Activated naive CD4-positive, alpha-beta T cell treated with anti-CD3 and anti-CD28 coated beads, Interleukin-2, amount 10 ng/mL, durations not matched to agents 7 days and 5 days (primary cell): ENCODE results near the gene TBC1D21.
A peak's percentile ranks its signal among the peaks of the same experiment; 100 is the strongest.

Experiments used
- CTCF ChIA-PET: fragments of 350-600 bp; sonication (Branson Sonifier 250); formaldehyde crosslinking; loops from one replicate; lab custom pipeline; 2021; ENCODE audit warnings: antibody characterized with exemption; lab: Charles Lee
- DNase-seq: peaks from one replicate; pipeline ENCODE4 v3.0.0-alpha.2; 2020
- H3K27ac Mint-ChIP-seq: one replicate; pipeline ENCODE4 v1.8.0; 2021; ENCODE audit warnings: mild to moderate bottlenecking, moderate library complexity, mixed read lengths
- H3K27me3 Mint-ChIP-seq: one replicate; pipeline ENCODE4 v1.8.0; 2021; ENCODE audit warnings: mild to moderate bottlenecking, mixed read lengths
- H3K36me3 Mint-ChIP-seq: one replicate; pipeline ENCODE4 v1.8.0; 2021; ENCODE audit warnings: mixed read lengths
- H3K4me1 Mint-ChIP-seq: one replicate; pipeline ENCODE4 v1.8.0; 2021; ENCODE audit warnings: mixed read lengths
- H3K4me3 Mint-ChIP-seq: one replicate; pipeline ENCODE4 v1.8.0; 2021; ENCODE audit warnings: mild to moderate bottlenecking, moderate library complexity, mixed read lengths
- H3K9me3 Mint-ChIP-seq: one replicate; pipeline ENCODE4 v1.8.0; 2021; ENCODE audit warnings: mixed read lengths

Gene TBC1D21

GRCh38 chr15:73869216-73869995, 4.0 kb upstream of the TBC1D21 start:
- Mint-ChIP-seq H3K4me3 (no peak overlapping the region), H3K27me3 (peaks cover 69% of the 10 kb centered on the region), H3K36me3 (no peaks in the 10 kb centered on the region), H3K27ac (no peak overlapping the region), H3K9me3 (no peaks in the 10 kb centered on the region), H3K4me1 (peaks cover 3% of the 10 kb centered on the region)
- no peak for DNase-seq
- CTCF ChIA-PET = interaction anchor here (1.0 to 1.5 kb wide), 2 partner anchors 12 to 27 kb away, joined by 3 to 6 read pairs; no protein-coding TSS in a partner anchor

- peaks cover 3% of the 10 kb centered on the region for H3K4me1 Mint-ChIP-seq
- no peak for DNase-seq
- peaks cover 70% of the 10 kb centered on the region for H3K27me3 Mint-ChIP-seq
- no peak overlapping the region for H3K4me3 Mint-ChIP-seq
- CTCF ChIA-PET = interaction anchor here (1.4 kb wide), 1 partner anchor 58 kb away, joined by 3 read pairs; no protein-coding TSS in a partner anchor
- no peaks in the 10 kb centered on the region for H3K36me3 Mint-ChIP-seq
- H3K9me3 Mint-ChIP-seq = no peaks in the 10 kb centered on the region
- H3K27ac Mint-ChIP-seq = no peak overlapping the region
Measured at GRCh38 chr15:73870700-73871408, 2.5 kb upstream of the TBC1D21 start.

DNA sequence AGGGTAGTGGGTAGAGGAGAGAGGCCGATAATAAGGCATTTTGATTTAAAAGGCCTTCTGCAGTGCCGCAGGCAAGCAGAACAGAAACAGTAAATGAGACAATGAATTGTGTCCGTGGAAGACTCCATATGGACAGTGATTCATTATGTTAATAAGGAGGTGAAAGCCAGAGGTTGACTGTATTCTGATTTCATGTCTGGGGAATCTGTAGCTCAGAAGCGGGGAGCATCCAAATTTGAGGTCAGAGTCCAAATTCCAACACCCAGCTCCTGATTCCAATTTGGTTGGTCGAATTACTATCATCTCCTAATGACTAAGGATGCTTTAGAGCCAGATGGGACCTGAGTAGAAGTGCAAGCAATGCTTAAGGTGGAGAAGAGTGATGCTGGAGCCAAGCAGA, 1.0 kb upstream of the TBC1D21 start:
- Mint-ChIP-seq H3K4me3 (no peak overlapping the region), H3K27ac (no peak overlapping the region), H3K4me1 (no peaks in the 10 kb centered on the region), H3K36me3 (no peaks in the 10 kb centered on the region), H3K9me3 (no peaks in the 10 kb centered on the region), H3K27me3 (peaks cover 61% of the 10 kb centered on the region)
- CTCF ChIA-PET = interaction anchor here (2.2 to 4.1 kb wide), 3 partner anchors 8 to 35 kb away, joined by 8 to 62 read pairs (median 14); no protein-coding TSS in a partner anchor
- DNase-seq = no peak

- peak; percentile 56 for DNase-seq
- Mint-ChIP-seq H3K27me3 (peaks cover 57% of the 10 kb centered on the region), H3K36me3 (no peaks in the 10 kb centered on the region), H3K27ac (no peak overlapping the region), H3K4me1 (no peaks in the 10 kb centered on the region), H3K4me3 (no peak overlapping the region), H3K9me3 (no peaks in the 10 kb centered on the region)
- CTCF ChIA-PET = interaction anchor here (0.8 to 4.1 kb wide), 19 partner anchors 10 to 104 kb away, joined by 3 to 62 read pairs (median 4); no protein-coding TSS in a partner anchor
Measured at GRCh38 chr15:73873889-73874511, 636 bp downstream of the TBC1D21 start.

- Mint-ChIP-seq H3K4me3 (no peak overlapping the region), H3K27me3 (peaks cover 30% of the 10 kb centered on the region), H3K9me3 (no peaks in the 10 kb centered on the region), H3K27ac (no peak overlapping the region), H3K36me3 (no peaks in the 10 kb centered on the region), H3K4me1 (no peaks in the 10 kb centered on the region)
- DNase-seq = no peak
- CTCF ChIA-PET = interaction anchor here (0.6 to 1.2 kb wide), 3 partner anchors 8 to 753 kb away, joined by 3 read pairs; no protein-coding TSS in a partner anchor
Measured at GRCh38 chr15:73879426-73879825, 6.1 kb downstream of the TBC1D21 start.

DNA sequence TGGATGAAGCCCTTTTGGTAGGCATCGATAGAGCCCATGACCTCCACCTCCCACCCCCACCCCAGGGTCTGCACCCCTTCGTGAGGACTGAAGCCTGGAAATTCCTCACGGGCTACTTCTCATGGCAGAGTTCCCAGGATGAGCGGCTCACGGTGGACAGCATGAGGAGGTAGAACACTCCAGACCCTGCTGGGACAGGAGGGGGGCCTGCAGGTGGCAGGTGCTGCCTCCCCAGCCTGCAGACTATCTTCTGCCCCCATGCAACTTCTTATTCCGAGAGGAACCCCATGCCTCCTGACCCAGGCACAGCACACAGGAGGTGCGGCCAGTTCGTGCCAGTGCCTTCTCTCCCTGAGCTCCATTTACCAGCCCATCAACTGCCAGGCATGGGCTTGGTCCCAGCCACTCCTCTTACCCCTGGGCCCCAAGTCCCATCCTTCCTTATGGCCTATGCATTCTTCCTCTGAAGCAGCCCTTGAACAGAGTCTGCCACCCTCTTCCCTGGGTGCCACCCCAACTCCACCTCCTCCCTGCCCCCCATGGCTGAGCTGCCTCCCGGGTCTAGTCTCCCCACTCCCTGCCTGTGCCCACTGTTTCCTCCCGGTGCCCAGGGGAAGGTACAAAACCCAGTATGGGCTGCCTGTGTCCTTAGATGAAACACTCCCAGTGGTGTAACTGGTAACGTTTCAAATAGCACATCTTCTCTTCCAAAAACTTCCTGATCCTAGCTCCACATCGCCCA, 8.4 kb downstream of the TBC1D21 start:
- CTCF ChIA-PET = no interaction called here
- DNase-seq = no peak
- H3K9me3 Mint-ChIP-seq = no peaks in the 10 kb centered on the region

DNA sequence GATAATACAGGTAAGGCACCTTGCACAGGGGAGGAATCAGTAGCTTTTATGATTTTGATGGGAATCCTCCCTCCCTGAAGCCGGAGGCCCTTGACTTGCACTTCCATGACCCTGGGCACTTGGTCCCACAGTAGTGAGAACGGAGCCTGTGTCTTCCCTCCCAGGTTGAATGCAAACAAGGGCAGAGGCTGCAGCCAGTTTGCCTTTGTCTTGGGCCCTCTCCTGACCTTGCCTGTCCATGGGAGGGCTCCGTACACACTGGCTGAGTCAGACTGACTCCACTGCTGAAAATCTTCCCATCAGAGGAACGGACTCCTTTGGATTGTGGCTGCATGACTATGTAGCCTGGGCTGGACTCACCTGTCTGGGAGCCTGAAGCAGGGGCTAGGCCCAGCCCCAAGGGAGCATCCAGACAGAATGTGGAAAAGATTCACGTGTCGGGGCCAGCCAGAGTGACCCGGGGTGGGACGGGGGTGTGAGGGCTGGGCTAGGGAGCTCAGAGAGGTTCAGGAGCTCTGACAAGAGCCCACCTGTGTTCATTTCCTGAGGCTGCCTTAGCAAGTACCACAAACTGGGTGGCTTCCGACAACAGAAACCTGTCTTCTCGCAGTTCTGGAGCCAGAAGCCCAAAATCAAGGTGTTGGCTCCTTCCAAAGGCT, 9.5 kb downstream of the TBC1D21 start:
- H3K4me3 Mint-ChIP-seq = no peak overlapping the region
- CTCF ChIA-PET = no interaction called here
- no peak for DNase-seq
- H3K36me3 Mint-ChIP-seq = no peaks in the 10 kb centered on the region
- no peaks in the 10 kb centered on the region for H3K9me3 Mint-ChIP-seq
- no peak overlapping the region for H3K27ac Mint-ChIP-seq
- H3K4me1 Mint-ChIP-seq = no peaks in the 10 kb centered on the region
- peaks cover 28% of the 10 kb centered on the region for H3K27me3 Mint-ChIP-seq

More for the DNA sequence above, 8.4 kb downstream of the TBC1D21 start:
- Mint-ChIP-seq H3K27ac (no peak overlapping the region), H3K4me1 (no peaks in the 10 kb centered on the region), H3K36me3 (no peaks in the 10 kb centered on the region), H3K4me3 (no peak overlapping the region), H3K27me3 (peaks cover 28% of the 10 kb centered on the region)

GRCh38 chr15:73884159-73884558, 10.8 kb downstream of the TBC1D21 start:
- Mint-ChIP-seq H3K9me3 (no peaks in the 10 kb centered on the region), H3K27ac (peak overlapping the region; percentile 22), H3K4me3 (no peak overlapping the region), H3K27me3 (peaks cover 32% of the 10 kb centered on the region), H3K36me3 (no peaks in the 10 kb centered on the region), H3K4me1 (no peaks in the 10 kb centered on the region)
- DNase-seq = no peak
- CTCF ChIA-PET = interaction anchor here (1.9 kb wide), 1 partner anchor 10 kb away, joined by 6 read pairs; the partner anchor contains the start of gene TBC1D21

- peaks cover 50% of the 10 kb centered on the region for H3K27me3 Mint-ChIP-seq
- no peaks in the 10 kb centered on the region for H3K9me3 Mint-ChIP-seq
- CTCF ChIA-PET = interaction anchor here (1.9 kb wide), 1 partner anchor 12 kb away, joined by 6 read pairs; the partner anchor contains the start of gene TBC1D21
- H3K4me1 Mint-ChIP-seq = no peaks in the 10 kb centered on the region
- no peak overlapping the region for H3K4me3 Mint-ChIP-seq
- no peak overlapping the region for H3K27ac Mint-ChIP-seq
- no peak for DNase-seq
- no peaks in the 10 kb centered on the region for H3K36me3 Mint-ChIP-seq
Measured at GRCh38 chr15:73885954-73886700, 12.8 kb downstream of the TBC1D21 start.

DNA sequence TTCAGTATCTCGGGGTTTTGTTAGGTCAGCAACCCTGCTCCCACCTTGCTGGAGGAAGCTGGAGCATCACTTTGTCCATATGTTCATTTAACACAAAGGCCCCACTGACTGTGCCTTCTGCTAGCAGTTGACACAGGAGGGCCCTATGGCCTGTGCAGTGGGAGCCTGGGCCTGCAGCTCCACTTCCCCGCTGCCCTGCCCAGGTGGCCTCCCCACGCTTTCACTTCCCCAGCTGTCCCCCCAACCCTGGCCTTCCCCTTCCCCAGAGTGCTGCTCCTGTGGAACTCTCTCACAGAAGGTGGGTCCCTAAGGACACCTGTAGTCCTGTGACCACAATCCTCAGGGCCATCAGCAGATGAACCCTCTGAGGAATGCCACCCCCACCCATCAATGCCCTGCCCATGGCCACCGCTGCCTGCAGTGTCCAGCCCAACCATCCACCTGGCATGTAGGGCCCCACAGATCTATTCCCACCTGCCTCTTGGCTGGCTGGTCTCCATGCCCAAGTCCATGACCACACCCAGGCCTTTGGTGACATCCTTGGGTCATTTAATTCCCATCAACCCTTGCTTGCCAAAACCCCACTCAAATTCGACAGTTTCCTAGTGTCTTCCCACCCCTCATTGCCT, 13.5 kb downstream of the TBC1D21 start:
- Mint-ChIP-seq H3K36me3 (no peaks in the 10 kb centered on the region), H3K27ac (no peak overlapping the region), H3K4me1 (no peaks in the 10 kb centered on the region), H3K9me3 (no peaks in the 10 kb centered on the region), H3K4me3 (no peak overlapping the region), H3K27me3 (peaks cover 52% of the 10 kb centered on the region)
- DNase-seq = no peak
- CTCF ChIA-PET = interaction anchor here (1.1 kb wide), 1 partner anchor 7 kb away, joined by 3 read pairs; no protein-coding TSS in a partner anchor

GRCh38 chr15:73887481-73887880, 14.1 kb downstream of the TBC1D21 start:
- Mint-ChIP-seq H3K4me3 (no peak overlapping the region), H3K9me3 (no peaks in the 10 kb centered on the region), H3K4me1 (no peaks in the 10 kb centered on the region), H3K27me3 (peaks cover 53% of the 10 kb centered on the region), H3K36me3 (no peaks in the 10 kb centered on the region), H3K27ac (no peak overlapping the region)
- no peak for DNase-seq
- CTCF ChIA-PET = interaction anchor here (1.0 to 1.4 kb wide), 4 partner anchors 8 to 23 kb away, joined by 3 to 4 read pairs (median 3); no protein-coding TSS in a partner anchor
